B cell (primary cell): ENCODE data around the gene SMPD3. TPM values are rescaled to one million over a fixed set of nuclear protein-coding genes. Genes with fewer than 3 reads are reported as not detected.
A peak's percentile ranks its signal among the peaks of the same experiment; 100 is the strongest.

Experiments used
- ATAC-seq: fragments of 200-7000 bp; cut with Tn5 transposase; one replicate; pipeline ENCODE4 v1.10.0; 2021; ENCODE audit warnings: low read depth, mild to moderate bottlenecking, moderate number of reproducible peaks, moderate library complexity
- CTCF ChIA-PET: fragments of 350-600 bp; sonication (Branson Sonifier 250); formaldehyde crosslinking; loops from one replicate; lab custom pipeline; 2021; ENCODE audit warnings: antibody characterized with exemption, inconsistent platforms; lab: Charles Lee
- POLR2A ChIA-PET: fragments of 350-600 bp; sonication (Branson Sonifier 250); formaldehyde crosslinking; loops from one replicate; lab custom pipeline; 2021; ENCODE audit warnings: antibody characterized with exemption; lab: Charles Lee
- DNase-seq: peaks from one replicate; pipeline ENCODE4 v3.0.0; 2013
- H2AFZ ChIP-seq: 2 replicates; pipeline ENCODE4 v1.6.1; 2012; ENCODE audit warnings: mild to moderate bottlenecking, low read depth, low read length; ENCODE audit not compliant: insufficient read depth, poor library complexity, severe bottlenecking
- H3K27ac ChIP-seq, 2 donors: 1 replicate in 1 of 2; 2 replicates in 1 of 2; pipeline ENCODE4 v1.5.1; 2012 to 2013; ENCODE audit warnings: low read length in 2 of 2, mild to moderate bottlenecking in 2 of 2, moderate library complexity in 1 of 2
- H3K27me3 ChIP-seq, 4 experiments: fragments of 200-600 bp in 1 of 4; sonication (generic) in 1 of 4; replicated peaks in 1 of 4; 1 replicate in 2 of 4; 2 replicates in 2 of 4; pipeline versions ENCODE4 v1.6.1 to v1.7.0; 2013 to 2016; ENCODE audit warnings: low read length in 3 of 4, mild to moderate bottlenecking in 2 of 4, mixed read lengths in 1 of 4, moderate library complexity in 1 of 4; ENCODE audit not compliant: insufficient read depth in 4 of 4, control insufficient read depth in 3 of 4; ENCODE audit errors: control extremely low read depth in 1 of 4
- H3K36me3 ChIP-seq, 2 experiments: replicated peaks in 1 of 2; 1 replicate in 1 of 2; 2 replicates in 1 of 2; pipeline versions ENCODE4 v1.6.1 to v1.7.1; 2013; ENCODE audit warnings: low read length in 1 of 2; ENCODE audit not compliant: insufficient read depth in 2 of 2, control insufficient read depth in 1 of 2; ENCODE audit errors: control extremely low read depth in 1 of 2, extremely low read depth in 1 of 2
- H3K4me1 ChIP-seq, 2 donors: fragments of 200-600 bp in 1 of 2; sonication (generic) in 1 of 2; 1 replicate in 1 of 2; 2 replicates in 1 of 2; pipeline versions ENCODE4 v1.5.1 to v1.6.1; 2013 to 2017; ENCODE audit warnings: low read length in 2 of 2; ENCODE audit not compliant: control insufficient read depth in 2 of 2, insufficient read depth in 2 of 2
- H3K4me2 ChIP-seq: replicated peaks from 2 replicates; pipeline ENCODE3; 2012; ENCODE audit warnings: mild to moderate bottlenecking, low read depth, low read length; ENCODE audit not compliant: poor library complexity, severe bottlenecking
- H3K4me3 ChIP-seq, 5 experiments: fragments of 200-600 bp in 1 of 5; sonication (generic) in 1 of 5; 1 replicate in 3 of 5; 2 replicates in 2 of 5; pipeline versions ENCODE4 v1.5.1 to v1.7.0; 2011 to 2016; ENCODE audit warnings: low read length in 4 of 5, mild to moderate bottlenecking in 4 of 5, low read depth in 2 of 5, control low read depth in 1 of 5, moderate library complexity in 1 of 5; ENCODE audit not compliant: insufficient read depth in 1 of 5; ENCODE audit errors: control extremely low read depth in 1 of 5, extremely low read depth in 1 of 5
- H3K79me2 ChIP-seq: fragments of 200-600 bp; sonication (generic); one replicate; pipeline ENCODE4 v1.6.0; 2016; ENCODE audit warnings: low read length; ENCODE audit not compliant: control insufficient read depth, insufficient read depth
- H3K9ac ChIP-seq: fragments of 200-600 bp; sonication (generic); 2 replicates; pipeline ENCODE4 v1.6.1; 2017; ENCODE audit warnings: mild to moderate bottlenecking, low read length, moderate library complexity
- H3K9me3 ChIP-seq, 3 donors: one replicate each; pipeline versions ENCODE4 v1.6.1 to v1.7.1; 2013; ENCODE audit warnings: low read length in 2 of 3; ENCODE audit not compliant: control insufficient read depth in 2 of 3, insufficient read depth in 1 of 3; ENCODE audit errors: control extremely low read depth in 1 of 3
- H4K20me1 ChIP-seq: 2 replicates; pipeline ENCODE4 v1.6.0; 2012; ENCODE audit warnings: mild to moderate bottlenecking, low read length; ENCODE audit not compliant: insufficient read depth, control insufficient read depth, poor library complexity, severe bottlenecking
- H3K27ac Mint-ChIP-seq: one replicate; pipeline ENCODE4 v1.8.0; 2021; ENCODE audit warnings: mixed read lengths
- H3K27me3 Mint-ChIP-seq: one replicate; pipeline ENCODE4 v1.8.0; 2021; ENCODE audit warnings: mixed read lengths
- H3K4me1 Mint-ChIP-seq: one replicate; pipeline ENCODE4 v1.8.0; 2021; ENCODE audit warnings: mixed read lengths
- H3K4me3 Mint-ChIP-seq: one replicate; pipeline ENCODE4 v1.8.0; 2021; ENCODE audit warnings: mixed read lengths
- H3K9me3 Mint-ChIP-seq: one replicate; pipeline ENCODE4 v1.8.0; 2022; ENCODE audit warnings: mixed read lengths; ENCODE audit not compliant: insufficient read depth
- CTCF ChIP-seq: fragments of 200-600 bp; IDR thresholded peaks from one replicate; pipeline ENCODE4 v1.8.0; 2022; ENCODE audit warnings: antibody characterized with exemption, mild to moderate bottlenecking
- EZH2 ChIP-seq: IDR thresholded peaks from 2 replicates; pipeline ENCODE4 v1.6.1; 2012; ENCODE audit warnings: borderline replicate concordance, low read depth, mild to moderate bottlenecking, moderate library complexity, low read length; ENCODE audit not compliant: insufficient read depth, poor library complexity, severe bottlenecking
- WGBS: methylation state at CpG from one replicate; pipeline ENCODE4 v1.1.5; 2013; ENCODE audit warnings: missing lambda C conversion rate; ENCODE audit not compliant: insufficient coverage; 5-methylcytosine and 5-hydroxymethylcytosine counted together
- intact Hi-C: fragments of 100-400 bp; cut with micrococcal nuclease; formaldehyde crosslinking; loops from one replicate; pipeline ENCODE4 v1.10.0; 2022
- polyA plus RNA-seq: library from polyadenylated mRNA; depleted of rRNA; stranded (reverse); fragments of >200 nt; gene quantifications from 2 replicates; pipeline ENCODE4 v1.2.3, GENCODE V29; 2012
- total RNA-seq, 2 donors: library from RNA; stranded (reverse); fragments of 120-200 nt in 1 of 2; gene quantifications; 1 replicate in 1 of 2; 2 replicates in 1 of 2; pipeline versions ENCODE4 v1.2.3 to v1.2.4, GENCODE V29; 2013 to 2022

Gene SMPD3
- total and polyA plus RNA-seq, 2 donors (not counting 1 experiment from before 2014, with no cell fraction given), result 1.2 to 2.8 TPM

DNA sequence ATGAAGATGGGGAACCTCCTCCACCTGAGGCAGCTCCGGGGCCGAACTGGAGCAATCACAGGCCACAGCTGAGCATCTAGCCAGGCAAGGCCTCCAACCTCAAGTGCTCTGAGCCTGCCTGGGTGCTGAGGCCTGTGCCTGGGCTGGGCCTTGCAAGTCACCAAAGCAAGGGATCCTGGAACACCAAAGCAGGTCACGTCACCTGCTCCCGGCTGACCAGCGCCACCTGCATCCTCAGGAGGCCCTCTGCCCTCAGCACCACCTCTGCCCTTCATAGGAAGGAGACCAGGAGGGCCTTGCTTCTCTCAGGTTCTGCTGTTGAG, 68.0 kb downstream of the SMPD3 start:
- Mint-ChIP-seq H3K4me1 (peaks cover 58% of the 10 kb centered on the region), H3K9me3 (no peaks in the 10 kb centered on the region), H3K4me3 (peak overlapping the region; percentile 13), H3K27me3 (no peaks in the 10 kb centered on the region), H3K27ac (peak overlapping the region; percentile 76)
- TF ChIP-seq EZH2 (no peak), CTCF (no peak)
- Histone ChIP-seq H3K4me2 (no peak overlapping the region), H3K9ac (no peak overlapping the region), H3K27me3 (peaks cover 0 to 3% (median 1%) of the 10 kb centered on the region in 4 experiments), H2AFZ (no peak overlapping the region), H3K36me3 (no peaks in the 10 kb centered on the region), H3K4me1 (peaks cover 46 to 73% of the 10 kb centered on the region in 2 donors), H3K4me3 (no peak overlapping the region), H4K20me1 (no peaks in the 10 kb centered on the region), H3K9me3 (no peaks in the 10 kb centered on the region), H3K79me2 (no peaks in the 10 kb centered on the region), H3K27ac (no peak overlapping the region)
- no peak for DNase-seq
- POLR2A ChIA-PET, result no interaction called here
- WGBS, result 90% methylated on average over 4 of the region's 5 CpGs
- no peak for ATAC-seq
- intact Hi-C loops, result no loop called here
- CTCF ChIA-PET, result no interaction called here

GRCh38 chr16:68379472-68380347, 68.6 kb downstream of the SMPD3 start:
- no peak for ATAC-seq
- no peaks in the 10 kb centered on the region for H3K9me3 Mint-ChIP-seq
- CTCF ChIA-PET, result no interaction called here
- Histone ChIP-seq H3K36me3 (no peaks in the 10 kb centered on the region), H3K9ac (no peak overlapping the region), H2AFZ (no peak overlapping the region), H3K4me3 (no peak overlapping the region), H3K9me3 (no peaks in the 10 kb centered on the region), H3K4me2 (no peak overlapping the region), H4K20me1 (no peaks in the 10 kb centered on the region), H3K79me2 (no peaks in the 10 kb centered on the region), H3K27ac (no peak overlapping the region), H3K4me1 (peaks cover 40 to 67% of the 10 kb centered on the region in 2 donors), H3K27me3 (peaks cover 0 to 3% (median 1%) of the 10 kb centered on the region in 4 experiments)
- WGBS, result 64% methylated on average over 18 of the region's 18 CpGs
- no peak for DNase-seq
- peaks cover 52% of the 10 kb centered on the region for H3K4me1 Mint-ChIP-seq
- H3K4me3 Mint-ChIP-seq, result no peak overlapping the region
- TF ChIP-seq CTCF, result no peak
- TF ChIP-seq EZH2, result no peak
- POLR2A ChIA-PET, result no interaction called here
- H3K27me3 Mint-ChIP-seq, result no peaks in the 10 kb centered on the region
- intact Hi-C loops, result no loop called here
- peak overlapping the region; percentile 41 for H3K27ac Mint-ChIP-seq
